HG03159 (cell line): ENCODE data around the gene RAB10.
"Not testable (repeated sequence)": the region's sequence is repeated elsewhere in the genome, so short reads cannot be mapped to it uniquely, and the experiment has no call there.

Experiments used
- ATAC-seq: cut with Tn5 transposase; IDR thresholded peaks from one replicate; pipeline ENCODE4 v1.9.1; 2021; ENCODE audit warnings: mild to moderate bottlenecking, moderate library complexity; ENCODE audit not compliant: unreplicated experiment

RAB10 gene

DNA sequence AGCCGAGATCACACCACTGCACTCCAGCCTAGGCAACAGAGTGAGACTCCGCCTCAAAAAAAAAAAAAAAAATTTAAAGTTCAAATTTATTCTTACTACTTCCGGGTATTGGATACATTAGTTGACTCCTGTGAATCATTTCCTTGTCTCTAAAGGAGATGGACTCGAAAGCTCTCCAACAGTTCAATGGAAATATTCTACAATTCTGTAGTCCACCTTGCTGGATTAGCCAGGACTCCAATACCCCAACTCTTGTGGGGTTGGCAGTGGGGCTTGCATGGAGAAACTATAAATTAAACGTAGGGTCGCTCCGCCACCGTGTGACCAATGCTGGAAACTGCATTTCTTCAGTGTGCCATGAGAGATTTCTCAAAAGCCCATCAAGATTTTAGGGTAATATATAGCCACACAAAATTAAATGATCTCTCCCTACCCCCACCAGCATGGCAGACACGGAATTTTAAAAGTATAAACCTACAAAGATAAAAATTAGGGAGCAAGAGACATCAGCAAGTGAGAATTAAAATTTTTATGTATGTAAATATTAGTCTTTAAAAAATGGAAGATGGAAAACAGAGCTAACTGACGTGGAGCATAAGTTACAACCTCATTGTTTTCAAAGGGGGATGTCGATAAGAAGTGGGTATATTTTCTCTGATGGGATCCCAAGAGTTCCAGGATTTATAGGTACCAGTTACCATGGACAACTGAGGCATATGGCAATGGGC, 111.2 kb downstream of the RAB10 start:
- no peak for ATAC-seq

DNA sequence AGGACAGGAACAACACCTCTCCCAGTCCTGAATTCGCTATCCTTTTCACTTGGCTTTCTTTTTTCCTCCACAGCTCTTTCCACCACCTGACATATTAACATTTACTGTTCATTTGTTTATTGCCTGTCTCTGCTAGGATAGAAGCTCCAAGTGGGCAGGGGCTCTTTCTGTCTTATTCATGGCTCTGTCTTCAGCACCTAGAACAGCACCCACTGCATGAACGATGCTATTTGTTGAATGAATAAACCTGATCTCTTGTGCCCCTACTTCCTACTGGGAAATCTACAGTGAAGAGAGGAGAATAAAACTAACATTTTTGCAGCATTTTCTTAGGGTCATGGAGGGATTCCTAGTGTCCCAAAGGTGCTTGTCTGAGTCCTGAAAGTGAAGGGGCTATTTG, 114.6 kb downstream of the RAB10 start:
- ATAC-seq: no peak

DNA sequence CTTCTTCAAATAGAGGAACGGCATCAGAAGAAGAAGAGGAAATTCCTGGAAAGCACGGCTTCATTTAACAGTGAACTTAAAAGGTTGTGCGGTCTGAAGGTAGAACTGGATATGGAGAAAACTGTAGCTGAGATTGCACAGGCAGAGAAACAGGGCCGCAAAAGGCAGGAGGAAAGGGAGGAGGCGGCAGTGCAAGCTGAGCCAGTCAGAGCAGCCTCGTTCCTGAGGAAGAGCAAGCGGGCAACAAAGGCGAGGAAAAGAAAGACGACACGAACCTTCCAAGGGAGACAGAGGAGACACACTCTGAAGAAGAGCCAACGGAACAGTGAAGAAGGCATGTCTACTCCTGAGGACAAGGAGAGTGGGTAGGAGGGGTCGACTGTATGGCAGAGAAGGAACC, 116.4 kb downstream of the RAB10 start:
- ATAC-seq: no peak

DNA sequence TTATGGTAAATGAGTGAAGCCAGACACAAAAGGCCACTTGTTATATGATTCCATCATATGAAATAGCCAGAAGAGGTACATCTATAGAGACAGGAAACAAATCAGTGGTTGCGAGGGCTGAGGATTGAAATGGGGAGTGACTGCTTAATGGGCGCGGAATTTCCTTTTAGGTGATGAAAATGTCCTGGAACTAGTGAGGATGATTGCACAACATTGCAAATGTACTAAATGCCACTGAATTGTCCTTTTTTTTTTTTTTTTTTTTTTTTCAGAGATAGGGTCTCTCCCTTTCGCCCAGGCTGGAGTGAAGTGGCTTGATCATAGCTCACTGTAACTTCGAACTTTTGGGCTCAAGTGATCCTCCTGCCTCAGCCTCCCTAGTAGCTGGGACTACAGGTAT, 123.7 kb downstream of the RAB10 start:
- ATAC-seq: no peak

DNA sequence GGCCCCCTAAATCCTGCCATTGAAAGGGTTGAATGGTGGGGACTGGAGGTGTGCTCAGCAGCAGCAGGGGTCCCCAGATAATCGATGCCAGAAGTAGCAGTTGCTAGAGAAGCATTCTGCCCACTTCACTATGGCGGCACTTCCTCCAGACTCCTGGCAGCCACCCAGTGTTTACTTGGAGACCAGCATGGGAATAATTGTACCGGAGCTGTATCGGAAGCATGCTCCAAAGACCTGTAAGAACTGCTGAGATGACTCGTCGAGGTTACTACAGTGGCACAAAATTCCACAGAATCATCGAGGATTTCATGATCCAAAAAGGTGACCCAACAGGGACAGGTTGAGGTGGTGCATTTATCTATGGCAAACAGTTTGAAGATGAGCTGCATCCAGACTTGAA, 128.0 kb downstream of the RAB10 start:
- no peak for ATAC-seq

DNA sequence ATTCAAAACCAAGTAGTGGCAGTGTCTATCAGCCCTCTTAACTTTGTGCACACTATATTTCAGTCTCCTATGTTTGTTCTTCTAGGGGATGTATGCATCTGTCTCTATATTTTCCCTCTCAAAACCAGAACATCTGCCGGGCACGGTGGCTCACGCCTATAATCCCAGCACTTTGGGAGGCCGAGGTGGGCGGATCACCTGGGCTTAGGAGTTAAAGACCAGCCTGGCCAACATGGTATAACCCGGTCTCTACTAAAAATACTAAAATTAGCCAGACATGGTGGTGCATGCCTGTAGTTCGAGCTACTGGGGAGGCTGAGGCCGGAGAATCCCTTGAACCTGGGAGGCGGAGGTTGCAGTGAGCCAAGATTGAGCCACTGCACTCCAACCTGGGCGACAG, 129.1 kb downstream of the RAB10 start:
- no peak for ATAC-seq

DNA sequence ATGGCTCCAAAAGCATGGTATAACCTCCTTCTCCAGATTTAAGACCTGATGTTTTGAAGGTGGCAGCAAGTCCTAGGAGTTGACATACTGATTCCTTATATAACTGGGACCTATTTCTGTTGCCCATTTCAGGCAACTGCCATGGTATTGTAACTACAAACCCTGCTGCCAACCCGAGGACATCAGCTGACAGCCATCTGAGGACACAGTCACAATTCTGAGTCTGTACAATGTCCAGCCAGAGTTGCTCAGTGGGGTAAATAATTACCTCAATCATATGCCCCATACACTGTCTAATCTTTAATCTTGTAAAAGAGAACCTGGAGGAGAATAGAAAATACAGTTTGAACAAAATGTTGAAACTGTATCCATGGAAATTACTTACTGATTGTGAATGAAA, 130.3 kb downstream of the RAB10 start:
- no peak for ATAC-seq

DNA sequence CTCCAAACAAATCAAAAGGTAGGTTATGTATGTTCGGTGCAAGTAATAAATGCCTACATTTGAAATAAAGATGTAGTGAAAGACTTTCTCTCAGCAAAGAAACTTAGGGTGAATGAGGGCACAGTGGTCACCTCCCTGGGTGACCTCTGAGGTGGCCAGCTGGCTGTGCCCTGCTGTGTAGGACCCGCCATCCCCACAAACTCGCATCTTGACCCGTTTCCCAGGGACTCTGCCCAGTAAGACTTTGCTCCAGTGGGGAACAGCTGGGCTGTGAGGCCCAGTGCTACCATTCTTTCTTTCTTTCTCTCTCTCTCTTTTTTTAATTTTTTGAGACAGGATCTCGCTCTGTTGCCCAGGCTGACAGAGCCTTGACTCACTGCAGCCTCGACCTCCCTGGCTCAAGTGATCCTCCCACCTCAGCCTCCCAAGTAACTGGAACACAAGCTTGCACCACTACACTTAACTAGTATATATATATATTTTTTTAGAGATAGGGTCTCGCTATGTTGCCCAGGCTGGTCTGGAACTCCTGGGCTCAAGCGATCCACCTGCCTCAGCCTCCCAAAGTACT, 130.8 kb downstream of the RAB10 start:
- ATAC-seq: no peak

DNA sequence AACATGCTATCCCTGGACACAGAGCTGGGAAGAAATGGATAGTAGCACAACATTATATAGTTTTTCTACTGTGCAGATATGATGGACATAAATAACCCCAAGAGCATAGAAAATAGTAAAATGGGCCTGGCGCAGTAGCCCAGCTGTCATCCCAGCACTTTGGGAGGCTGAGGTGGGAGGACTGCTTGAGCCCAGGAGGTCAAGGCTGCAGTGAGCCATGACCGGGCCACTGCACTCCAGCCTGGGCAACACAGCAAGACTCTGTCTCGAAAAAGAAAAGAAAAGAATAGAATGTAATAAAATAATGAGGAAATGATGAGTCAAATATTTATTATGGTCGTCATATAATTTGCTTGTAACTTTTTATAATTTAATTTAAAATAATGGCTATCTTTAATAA, 131.5 kb downstream of the RAB10 start:
- no peak for ATAC-seq

DNA sequence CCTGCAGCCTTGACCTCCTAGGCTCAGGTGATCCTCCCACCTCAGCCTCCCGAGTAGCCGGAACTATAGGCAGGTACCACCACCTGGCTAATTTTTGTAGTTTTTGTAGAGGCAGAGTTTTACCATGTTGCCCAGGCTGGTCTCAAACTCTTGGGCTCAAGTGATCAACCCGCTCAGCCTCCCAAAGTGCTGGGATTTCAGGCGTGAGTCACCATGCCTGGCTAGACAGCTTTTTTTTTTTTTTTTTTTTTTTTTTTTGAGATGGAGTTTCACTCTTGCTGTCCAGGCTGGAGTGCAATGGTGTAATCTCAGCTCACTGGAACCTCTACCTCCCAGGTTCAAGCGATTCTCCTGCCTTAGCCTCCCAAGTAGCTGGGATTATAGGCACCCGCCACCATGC, 132.7 kb downstream of the RAB10 start:
- ATAC-seq: not testable (repeated sequence)

DNA sequence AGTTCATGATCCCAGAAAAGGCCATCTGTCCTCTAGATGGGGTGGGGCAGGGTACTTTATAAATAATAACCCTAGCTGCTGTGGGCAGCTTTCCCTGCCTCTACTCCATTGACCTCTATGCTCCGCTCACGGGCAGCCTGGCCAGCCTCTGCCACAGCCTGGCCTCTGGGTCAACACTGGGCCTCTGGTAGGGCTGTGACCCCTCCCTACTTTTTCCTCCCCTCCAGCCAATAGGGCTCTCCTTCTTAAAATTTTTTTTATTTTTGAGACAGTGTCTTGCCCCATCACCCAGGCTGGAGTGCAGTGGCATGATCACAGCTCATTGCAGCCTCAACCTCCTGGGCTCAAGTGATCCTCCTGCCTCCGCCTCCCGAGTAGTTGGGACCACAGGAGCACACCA, 134.9 kb downstream of the RAB10 start:
- no peak for ATAC-seq

DNA sequence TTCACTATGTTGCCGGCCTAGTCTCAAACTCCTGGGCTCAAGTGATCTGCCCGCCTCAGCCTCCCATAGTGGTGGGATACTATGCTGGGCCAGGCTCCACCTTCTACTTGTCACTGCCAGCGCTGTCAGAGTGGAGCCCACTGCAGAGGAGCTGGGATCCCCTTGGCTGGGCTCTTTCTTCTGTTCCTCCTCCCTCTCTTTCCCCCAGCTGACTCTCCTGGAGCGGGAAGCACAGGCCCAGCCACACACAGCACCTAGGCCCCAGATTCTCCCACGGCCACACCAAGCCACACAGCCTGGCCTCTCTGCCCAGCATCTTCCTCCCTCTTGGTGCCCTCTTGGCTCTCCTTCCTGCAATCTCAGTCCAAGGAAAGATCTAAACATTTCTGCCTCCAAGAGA, 135.3 kb downstream of the RAB10 start:
- no peak for ATAC-seq

DNA sequence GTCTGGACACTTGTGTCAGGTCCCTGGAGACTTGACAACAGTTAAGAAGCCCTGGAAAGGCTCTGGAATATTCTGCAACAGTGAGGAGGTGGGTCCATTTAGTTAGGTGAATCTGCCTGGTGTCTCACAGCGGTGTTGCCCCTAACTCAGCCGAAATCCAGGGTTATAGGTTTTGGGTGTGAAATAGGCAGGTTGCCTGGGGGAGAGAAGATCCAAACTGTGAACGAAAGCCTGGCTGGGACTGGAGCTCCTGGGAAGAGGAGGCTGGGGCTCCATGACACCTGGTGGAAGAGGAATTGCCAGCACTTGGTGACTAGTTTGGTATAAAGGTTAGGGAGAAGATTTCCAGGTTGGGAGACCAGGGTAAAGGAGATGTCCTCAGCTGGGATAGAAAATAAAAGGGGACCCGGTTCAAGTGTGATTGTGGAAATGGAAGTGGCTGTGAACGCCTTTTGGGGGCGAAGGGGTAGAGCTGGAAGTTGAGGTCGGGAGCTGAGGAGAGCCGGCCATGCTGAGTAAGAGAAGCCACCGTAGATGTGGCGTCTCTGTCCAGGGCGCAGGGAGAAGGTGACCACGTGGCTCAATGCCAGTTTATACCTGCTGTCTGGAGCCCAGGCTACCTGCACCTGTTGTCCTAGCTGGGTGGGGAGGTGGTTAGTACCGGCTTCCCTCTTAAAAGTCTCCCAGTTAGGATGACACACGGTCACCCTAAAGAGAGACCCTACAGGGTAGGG, 136.0 kb downstream of the RAB10 start:
- ATAC-seq: no peak

DNA sequence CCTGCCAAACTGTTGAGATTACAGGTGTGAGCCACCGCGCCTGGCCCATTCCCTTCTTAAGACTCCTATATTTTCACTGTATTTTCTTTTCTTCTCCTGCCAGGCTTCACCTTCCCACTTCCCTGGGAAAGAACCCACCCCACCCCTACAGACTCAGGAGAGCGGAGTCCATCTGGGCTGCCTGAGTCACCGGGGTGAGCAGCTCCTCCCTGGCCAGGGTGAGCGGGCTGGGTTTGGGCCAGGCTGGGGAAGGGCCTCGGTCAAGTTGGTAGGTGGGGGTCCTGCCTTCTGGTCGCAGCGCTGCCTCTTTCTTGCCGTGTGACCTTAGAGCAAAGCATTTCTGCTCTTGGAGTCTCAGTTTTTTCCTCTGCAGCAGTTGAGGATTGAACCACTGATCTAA, 136.9 kb downstream of the RAB10 start:
- no peak for ATAC-seq

DNA sequence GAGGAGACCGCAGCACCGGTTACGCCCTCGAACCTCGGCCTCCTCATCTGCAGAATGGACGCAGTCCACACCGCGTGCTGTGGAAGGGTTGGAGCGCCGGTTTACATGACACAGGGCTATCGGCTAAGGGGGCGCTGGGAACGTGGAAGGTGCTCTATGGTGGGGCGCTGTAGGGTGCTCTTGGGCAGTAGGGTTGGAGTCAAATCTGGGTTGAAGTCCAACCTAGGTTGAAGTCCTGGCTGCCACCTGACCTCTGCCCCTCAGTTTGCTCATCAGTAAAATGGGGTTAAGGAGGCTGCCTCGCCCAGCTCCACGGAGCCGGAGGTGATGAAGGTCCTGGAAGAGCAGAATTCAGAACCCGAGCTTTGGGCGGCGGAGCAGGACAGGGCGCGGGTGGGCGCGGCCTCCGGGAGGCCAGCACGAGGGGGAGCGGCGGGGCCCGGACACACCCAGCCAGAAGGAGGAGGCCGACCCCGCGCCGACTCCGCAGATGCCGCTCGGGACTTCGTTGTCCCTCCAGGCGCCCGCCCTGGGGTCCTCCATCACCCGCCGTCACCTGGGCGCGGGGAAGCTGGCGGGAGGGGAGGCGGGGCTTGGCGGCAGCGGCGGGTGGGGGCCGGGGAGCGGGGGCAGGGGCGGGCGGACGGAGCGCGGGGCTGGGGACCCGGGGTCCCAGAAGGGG, 138.4 kb downstream of the RAB10 start:
- no peak for ATAC-seq

DNA sequence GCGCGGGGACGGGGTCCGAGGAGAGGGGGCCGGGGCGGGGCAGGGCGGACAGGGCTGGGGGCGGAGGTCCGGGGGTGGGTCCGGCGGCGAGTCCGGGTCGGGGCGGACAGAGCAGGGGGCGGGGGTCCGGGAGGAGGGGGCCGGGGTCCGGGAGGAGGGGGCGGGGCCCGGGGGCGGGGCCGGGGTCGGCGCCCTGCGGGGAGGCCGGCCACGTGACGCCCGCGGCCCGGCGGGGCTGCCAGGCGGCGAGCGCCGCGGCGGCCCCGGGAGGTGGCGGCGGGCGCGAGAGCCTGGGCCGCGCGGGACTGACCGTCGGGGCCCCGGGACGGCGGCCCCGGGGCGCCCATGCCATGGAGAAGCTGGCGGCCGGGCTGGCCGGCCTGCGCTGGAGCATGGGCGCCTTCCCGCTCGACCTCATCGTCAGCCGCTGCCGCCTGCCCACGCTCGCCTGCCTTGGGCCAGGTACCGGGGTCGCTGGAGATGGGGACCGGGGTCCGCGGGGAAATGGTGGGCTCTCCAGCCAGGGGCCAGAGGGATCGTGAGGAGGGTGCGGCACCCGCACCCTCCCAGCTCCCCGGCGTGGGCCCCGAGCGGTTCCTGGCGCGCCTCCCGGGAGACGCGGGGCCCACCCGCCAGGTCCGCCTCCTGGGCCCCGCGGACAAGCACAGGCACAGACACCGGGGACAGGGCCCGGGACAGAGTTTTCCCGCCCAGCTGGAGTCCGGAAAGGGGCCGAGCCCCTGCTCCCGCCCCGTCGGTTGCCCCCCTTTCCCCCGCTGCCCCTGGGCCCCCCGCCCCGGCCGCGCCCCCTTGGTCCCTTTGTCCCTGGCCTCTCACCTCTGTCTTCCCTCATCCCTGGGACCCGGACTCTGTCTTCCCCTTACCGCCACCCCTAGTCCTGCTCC, 139.2 kb downstream of the RAB10 start, which contains the start of gene GAREM2:
GAREM2 (plus strand) TSS at position 218 of the 905 bp plus-strand sequence; CDS start at position 351, 133 bp downstream.
- ATAC-seq: no peak

DNA sequence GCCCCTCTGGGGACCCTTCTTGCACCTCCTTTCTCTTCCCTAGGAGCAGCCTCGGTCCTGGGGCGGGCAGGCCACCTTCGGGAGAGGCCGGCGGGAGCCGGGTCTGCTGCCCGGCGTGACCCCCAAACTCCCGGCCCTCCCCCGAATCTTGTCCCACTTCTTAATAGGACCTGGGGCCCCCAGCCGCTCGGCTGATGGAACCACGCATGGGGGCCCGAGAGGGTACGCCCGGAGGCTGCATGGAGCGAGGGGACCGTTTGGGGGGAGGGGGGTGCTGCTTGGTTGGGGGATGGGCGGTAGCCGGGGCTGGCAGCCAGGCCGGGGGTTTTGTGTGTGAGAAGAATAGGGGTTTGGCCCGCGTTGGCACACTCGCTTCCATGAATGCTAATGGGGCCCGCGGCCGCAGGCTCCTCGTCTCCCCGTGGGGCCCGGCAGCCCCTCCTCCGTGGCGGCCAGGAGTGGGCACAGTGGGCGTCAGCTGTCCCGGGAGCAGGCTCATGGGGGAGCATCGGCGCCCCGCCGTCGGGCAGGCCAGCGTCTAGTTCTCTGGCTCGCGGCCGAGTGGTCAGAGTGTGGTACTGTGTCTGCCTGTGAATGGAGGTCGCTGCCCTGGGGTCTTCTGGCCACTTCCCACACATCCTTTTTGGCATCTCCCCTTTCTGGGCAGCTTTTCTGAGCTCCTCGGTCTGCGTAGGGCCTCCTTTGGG, 140.0 kb downstream of the RAB10 start:
- no peak for ATAC-seq

DNA sequence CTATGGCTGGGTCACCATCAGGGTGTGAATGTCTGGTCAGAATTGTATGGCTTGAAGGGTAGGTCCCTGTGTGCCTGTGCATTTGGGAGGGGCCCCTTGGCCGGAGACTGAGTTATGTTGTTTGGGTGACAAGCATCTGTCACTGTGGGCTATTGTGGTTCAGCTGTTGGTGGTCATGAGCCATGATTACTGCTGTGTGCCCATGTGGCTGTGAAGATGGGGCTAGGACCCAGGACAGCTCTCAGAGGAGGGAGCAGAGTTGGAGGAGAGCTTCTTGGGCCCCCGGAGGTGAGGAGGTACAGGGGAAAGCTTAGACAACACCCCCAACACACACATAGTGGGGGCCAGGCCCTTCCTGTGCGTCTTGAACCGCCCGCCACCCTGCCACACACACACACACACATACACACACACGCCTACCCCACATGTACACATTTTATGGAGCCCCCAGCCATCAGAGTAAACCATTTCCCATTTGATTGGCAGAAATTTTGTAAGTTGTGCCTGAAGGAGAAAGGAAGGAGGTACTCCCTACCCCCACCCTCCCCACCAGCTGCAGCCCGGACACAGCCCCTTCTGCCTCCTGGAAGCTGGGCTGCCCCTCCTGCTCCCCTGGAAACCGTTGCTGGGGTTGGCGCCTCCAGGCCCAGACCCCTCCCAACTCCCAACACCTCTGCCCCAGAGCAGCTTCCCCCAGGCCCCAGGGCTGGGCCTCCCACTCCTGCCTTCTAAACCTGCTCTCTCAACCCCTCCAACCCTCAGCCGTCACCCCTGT, 141.0 kb downstream of the RAB10 start:
- ATAC-seq: no peak
